Liver (tissue), 9 donors: ENCODE data around the gene CMIP. TPM values are rescaled to one million over a fixed set of nuclear protein-coding genes. Genes with fewer than 3 reads are reported as not detected.

Experiments
- DNase-seq: peaks from one replicate; pipeline ENCODE4 v3.0.0-alpha.2; 2017; ENCODE audit warnings: low spot score
- H3K27ac ChIP-seq, 2 donors: one replicate each; pipeline ENCODE4 v1.7.0; 2013; ENCODE audit warnings: inconsistent platforms in 2 of 2, low read length in 2 of 2, control low read depth in 1 of 2, low read depth in 1 of 2, mild to moderate bottlenecking in 1 of 2
- H3K27me3 ChIP-seq, 4 donors: one replicate each; pipeline versions ENCODE4 v1.6.1 to v1.7.0; 2013; ENCODE audit warnings: low read length in 3 of 4, inconsistent platforms in 1 of 4, mild to moderate bottlenecking in 1 of 4, moderate library complexity in 1 of 4; ENCODE audit not compliant: control insufficient read depth in 4 of 4, insufficient read depth in 4 of 4
- H3K36me3 ChIP-seq, 4 donors: one replicate each; pipeline versions ENCODE4 v1.6.1 to v1.7.0; 2013; ENCODE audit warnings: low read length in 3 of 4, mild to moderate bottlenecking in 3 of 4, low read depth in 1 of 4, moderate library complexity in 1 of 4; ENCODE audit not compliant: control insufficient read depth in 4 of 4, insufficient read depth in 3 of 4
- H3K4me1 ChIP-seq, 4 donors: one replicate each; pipeline versions ENCODE4 v1.6.1 to v1.7.0; 2013; ENCODE audit warnings: low read length in 3 of 4, mild to moderate bottlenecking in 3 of 4, moderate library complexity in 1 of 4; ENCODE audit not compliant: control insufficient read depth in 4 of 4, insufficient read depth in 4 of 4
- H3K4me3 ChIP-seq, 3 donors: one replicate each; pipeline versions ENCODE4 v1.6.1 to v1.7.0; 2013; ENCODE audit warnings: low read length in 3 of 3, control low read depth in 1 of 3, low read depth in 1 of 3, mild to moderate bottlenecking in 1 of 3
- H3K9ac ChIP-seq, 2 donors: one replicate each; pipeline ENCODE4 v1.7.0; 2013; ENCODE audit warnings: low read length in 2 of 2, mild to moderate bottlenecking in 2 of 2, moderate library complexity in 2 of 2, control low read depth in 1 of 2, low read depth in 1 of 2
- H3K9me3 ChIP-seq, 4 donors: one replicate each; pipeline versions ENCODE4 v1.6.1 to v1.7.0; 2013; ENCODE audit warnings: low read length in 3 of 4; ENCODE audit not compliant: control insufficient read depth in 4 of 4
- EGR1 ChIP-seq, 2 donors: IDR thresholded peaks; 2 replicates each; pipeline ENCODE4 v1.6.1; 2016 to 2018; ENCODE audit warnings: antibody characterized with exemption in 2 of 2, low read depth in 2 of 2
- FOXA1 ChIP-seq: IDR thresholded peaks from 2 replicates; pipeline ENCODE4 v1.6.1; 2016; ENCODE audit warnings: antibody characterized with exemption
- FOXA2 ChIP-seq: IDR thresholded peaks from 2 replicates; pipeline ENCODE4 v1.6.1; 2016; ENCODE audit warnings: antibody characterized with exemption
- GABPA ChIP-seq, 2 donors: IDR thresholded peaks in 1 of 2; conservative IDR thresholded peaks in 1 of 2; 2 replicates each; pipeline ENCODE4 v1.6.1; 2016; ENCODE audit warnings: antibody characterized with exemption in 2 of 2, mild to moderate bottlenecking in 1 of 2, moderate library complexity in 1 of 2
- HNF4A ChIP-seq, 2 donors: conservative IDR thresholded peaks; 2 replicates each; pipeline ENCODE4 v1.6.1; 2016; ENCODE audit warnings: antibody characterized with exemption in 2 of 2, mild to moderate bottlenecking in 2 of 2
- RAD21 ChIP-seq, 2 donors: IDR thresholded peaks; 2 replicates each; pipeline ENCODE4 v1.6.1; 2016; ENCODE audit warnings: antibody characterized with exemption in 2 of 2, mild to moderate bottlenecking in 2 of 2
- SP1 ChIP-seq: IDR thresholded peaks from 2 replicates; pipeline ENCODE4 v1.6.1; 2018; ENCODE audit warnings: antibody characterized with exemption, mild to moderate bottlenecking
- TAF1 ChIP-seq: conservative IDR thresholded peaks from 2 replicates; pipeline ENCODE4 v1.6.1; 2016; ENCODE audit warnings: antibody characterized with exemption, mild to moderate bottlenecking
- YY1 ChIP-seq: IDR thresholded peaks from 2 replicates; pipeline ENCODE4 v1.6.1; 2016; ENCODE audit warnings: antibody characterized with exemption, mild to moderate bottlenecking
- ZBTB33 ChIP-seq: IDR thresholded peaks from 2 replicates; pipeline ENCODE4 v1.6.1; 2016; ENCODE audit warnings: antibody characterized with exemption
- WGBS: extraction: QIAGEN DNeasy Blood & Tissue Kit; methylation state at CpG from one replicate; pipeline ENCODE4 v1.1.7; 2013; 5-methylcytosine and 5-hydroxymethylcytosine counted together
- polyA plus RNA-seq, 2 donors: library from polyadenylated mRNA; stranded (reverse) in 1 of 2; unstranded in 1 of 2; fragments of 200-250 nt in 1 of 2; fragments of >200 nt in 1 of 2; fragmentation: Nextera tagmentation in 1 of 2; extraction: Ambion mirVana in 1 of 2; gene quantifications; one replicate each; pipeline versions ENCODE4 v1.2.1 to v1.2.3, GENCODE V29; 2013 to 2015
- total RNA-seq, 2 donors: library from RNA; depleted of rRNA; stranded (reverse); fragments of >200 nt; gene quantifications; one replicate each; pipeline ENCODE4 v1.2.3, GENCODE V29; 2014
- TF ChIP-seq, protein P1 (sequence below): IDR thresholded peaks from 2 replicates; pipeline ENCODE4 v1.6.1; 2016; ENCODE audit warnings: antibody characterized with exemption
- TF ChIP-seq, protein P2 (sequence below): IDR thresholded peaks from 2 replicates; pipeline ENCODE4 v1.6.1; 2016; ENCODE audit warnings: antibody characterized with exemption, mild to moderate bottlenecking
- TF ChIP-seq, protein P3 (sequence below): IDR thresholded peaks from 2 replicates; pipeline ENCODE4 v1.6.1; 2016; ENCODE audit warnings: antibody characterized with exemption
- donor health status: healthy.
- donor health status: healthy.
- donor health status: healthy.
- donor health status: healthy.
- donor health status: healthy.

Gene CMIP
- total and polyA plus RNA-seq, 4 donors, result 1.7 to 15.6 (median 10.1) TPM

DNA sequence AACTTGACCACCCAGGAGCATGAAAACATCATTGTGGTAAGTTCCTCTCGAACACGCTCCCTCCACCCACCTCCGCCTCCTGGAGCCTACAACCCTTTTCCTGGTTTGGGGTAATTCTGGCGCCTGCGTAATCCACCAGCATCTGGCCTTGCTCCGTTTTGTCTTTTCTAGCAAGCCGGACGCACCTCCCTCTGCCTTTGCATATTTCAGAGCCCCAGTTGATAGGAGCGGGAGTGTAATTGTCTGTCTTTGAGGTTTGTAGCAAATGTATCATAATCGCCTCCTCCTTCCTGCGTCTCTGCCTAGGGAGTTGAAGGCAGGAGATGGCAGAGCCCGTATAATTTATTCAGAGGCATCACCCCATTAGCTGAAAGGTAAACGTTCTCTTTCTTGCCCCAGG is 213.2 kb downstream of the CMIP start:
- Histone ChIP-seq H3K9me3 (no peaks in the 10 kb centered on the region), H3K4me1 (peaks cover 0 to 13% (median under 1%) of the 10 kb centered on the region in 4 donors), H3K36me3 (peaks cover 4 to 37% (median 29%) of the 10 kb centered on the region in 4 donors), H3K9ac (no peak overlapping the region), H3K27me3 (no peaks in the 10 kb centered on the region), H3K27ac (no peak overlapping the region), H3K4me3 (no peak overlapping the region)
- TF ChIP-seq ZBTB33 (no peak), FOXA1 (no peak), SP1 (no peak)
- TF ChIP-seq, protein P1, sequence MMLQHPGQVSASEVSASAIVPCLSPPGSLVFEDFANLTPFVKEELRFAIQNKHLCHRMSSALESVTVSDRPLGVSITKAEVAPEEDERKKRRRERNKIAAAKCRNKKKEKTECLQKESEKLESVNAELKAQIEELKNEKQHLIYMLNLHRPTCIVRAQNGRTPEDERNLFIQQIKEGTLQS, result no peak
- TF ChIP-seq, protein P2, sequence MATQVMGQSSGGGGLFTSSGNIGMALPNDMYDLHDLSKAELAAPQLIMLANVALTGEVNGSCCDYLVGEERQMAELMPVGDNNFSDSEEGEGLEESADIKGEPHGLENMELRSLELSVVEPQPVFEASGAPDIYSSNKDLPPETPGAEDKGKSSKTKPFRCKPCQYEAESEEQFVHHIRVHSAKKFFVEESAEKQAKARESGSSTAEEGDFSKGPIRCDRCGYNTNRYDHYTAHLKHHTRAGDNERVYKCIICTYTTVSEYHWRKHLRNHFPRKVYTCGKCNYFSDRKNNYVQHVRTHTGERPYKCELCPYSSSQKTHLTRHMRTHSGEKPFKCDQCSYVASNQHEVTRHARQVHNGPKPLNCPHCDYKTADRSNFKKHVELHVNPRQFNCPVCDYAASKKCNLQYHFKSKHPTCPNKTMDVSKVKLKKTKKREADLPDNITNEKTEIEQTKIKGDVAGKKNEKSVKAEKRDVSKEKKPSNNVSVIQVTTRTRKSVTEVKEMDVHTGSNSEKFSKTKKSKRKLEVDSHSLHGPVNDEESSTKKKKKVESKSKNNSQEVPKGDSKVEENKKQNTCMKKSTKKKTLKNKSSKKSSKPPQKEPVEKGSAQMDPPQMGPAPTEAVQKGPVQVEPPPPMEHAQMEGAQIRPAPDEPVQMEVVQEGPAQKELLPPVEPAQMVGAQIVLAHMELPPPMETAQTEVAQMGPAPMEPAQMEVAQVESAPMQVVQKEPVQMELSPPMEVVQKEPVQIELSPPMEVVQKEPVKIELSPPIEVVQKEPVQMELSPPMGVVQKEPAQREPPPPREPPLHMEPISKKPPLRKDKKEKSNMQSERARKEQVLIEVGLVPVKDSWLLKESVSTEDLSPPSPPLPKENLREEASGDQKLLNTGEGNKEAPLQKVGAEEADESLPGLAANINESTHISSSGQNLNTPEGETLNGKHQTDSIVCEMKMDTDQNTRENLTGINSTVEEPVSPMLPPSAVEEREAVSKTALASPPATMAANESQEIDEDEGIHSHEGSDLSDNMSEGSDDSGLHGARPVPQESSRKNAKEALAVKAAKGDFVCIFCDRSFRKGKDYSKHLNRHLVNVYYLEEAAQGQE, result no peak
- 92% methylated on average over 13 of the region's 13 CpGs for WGBS
- no peak for DNase-seq

GRCh38 chr16:81658373-81658772 is 213.8 kb downstream of the CMIP start:
- DNase-seq, result no peak
- Histone ChIP-seq H3K9ac (no peak overlapping the region), H3K9me3 (no peaks in the 10 kb centered on the region), H3K4me1 (peaks cover 0 to 13% (median under 1%) of the 10 kb centered on the region in 4 donors), H3K4me3 (no peak overlapping the region), H3K36me3 (peaks cover 4 to 37% (median 26%) of the 10 kb centered on the region in 4 donors), H3K27ac (no peak overlapping the region), H3K27me3 (no peaks in the 10 kb centered on the region)
- TF ChIP-seq FOXA1, result no peak
- no peak for TF ChIP-seq EGR1 (IDR thresholded peaks at IDR 0.05; ENCODE audit: low read depth in 2 of 2)
- TF ChIP-seq HNF4A (conservative IDR thresholded peaks at IDR 0.05), result no peak
- no peak for TF ChIP-seq FOXA2
- no peak for TF ChIP-seq YY1
- TF ChIP-seq ZBTB33, result no peak
- no peak for TF ChIP-seq TAF1
- no peak for TF ChIP-seq GABPA (IDR thresholded peaks at IDR 0.05 in 1 of 2, conservative IDR thresholded peaks at IDR 0.05 in 1 of 2)
- TF ChIP-seq, protein P3, sequence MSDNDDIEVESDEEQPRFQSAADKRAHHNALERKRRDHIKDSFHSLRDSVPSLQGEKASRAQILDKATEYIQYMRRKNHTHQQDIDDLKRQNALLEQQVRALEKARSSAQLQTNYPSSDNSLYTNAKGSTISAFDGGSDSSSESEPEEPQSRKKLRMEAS, result no peak
- no peak for TF ChIP-seq RAD21 (IDR thresholded peaks at IDR 0.05)
- 93% methylated on average over 4 of the region's 4 CpGs for WGBS
